Stimulated activated CD4-positive, alpha-beta T cell treated with anti-CD3 and anti-CD28 coated beads, Interleukin-12 subunit alpha, Interleukin-12 subunit beta, amount 100 ng/mL, for 48 hours (primary cell): ENCODE results near the gene PAWR.
A peak's percentile ranks its signal among the peaks of the same experiment; 100 is the strongest.

Experiments used
- DNase-seq, 3 donors: peaks; one replicate each; pipeline ENCODE4 v3.0.0-alpha.2; 2020; ENCODE audit warnings: low read depth in 2 of 3, low spot score in 1 of 3

PAWR gene, protein sequence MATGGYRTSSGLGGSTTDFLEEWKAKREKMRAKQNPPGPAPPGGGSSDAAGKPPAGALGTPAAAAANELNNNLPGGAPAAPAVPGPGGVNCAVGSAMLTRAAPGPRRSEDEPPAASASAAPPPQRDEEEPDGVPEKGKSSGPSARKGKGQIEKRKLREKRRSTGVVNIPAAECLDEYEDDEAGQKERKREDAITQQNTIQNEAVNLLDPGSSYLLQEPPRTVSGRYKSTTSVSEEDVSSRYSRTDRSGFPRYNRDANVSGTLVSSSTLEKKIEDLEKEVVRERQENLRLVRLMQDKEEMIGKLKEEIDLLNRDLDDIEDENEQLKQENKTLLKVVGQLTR

DNA sequence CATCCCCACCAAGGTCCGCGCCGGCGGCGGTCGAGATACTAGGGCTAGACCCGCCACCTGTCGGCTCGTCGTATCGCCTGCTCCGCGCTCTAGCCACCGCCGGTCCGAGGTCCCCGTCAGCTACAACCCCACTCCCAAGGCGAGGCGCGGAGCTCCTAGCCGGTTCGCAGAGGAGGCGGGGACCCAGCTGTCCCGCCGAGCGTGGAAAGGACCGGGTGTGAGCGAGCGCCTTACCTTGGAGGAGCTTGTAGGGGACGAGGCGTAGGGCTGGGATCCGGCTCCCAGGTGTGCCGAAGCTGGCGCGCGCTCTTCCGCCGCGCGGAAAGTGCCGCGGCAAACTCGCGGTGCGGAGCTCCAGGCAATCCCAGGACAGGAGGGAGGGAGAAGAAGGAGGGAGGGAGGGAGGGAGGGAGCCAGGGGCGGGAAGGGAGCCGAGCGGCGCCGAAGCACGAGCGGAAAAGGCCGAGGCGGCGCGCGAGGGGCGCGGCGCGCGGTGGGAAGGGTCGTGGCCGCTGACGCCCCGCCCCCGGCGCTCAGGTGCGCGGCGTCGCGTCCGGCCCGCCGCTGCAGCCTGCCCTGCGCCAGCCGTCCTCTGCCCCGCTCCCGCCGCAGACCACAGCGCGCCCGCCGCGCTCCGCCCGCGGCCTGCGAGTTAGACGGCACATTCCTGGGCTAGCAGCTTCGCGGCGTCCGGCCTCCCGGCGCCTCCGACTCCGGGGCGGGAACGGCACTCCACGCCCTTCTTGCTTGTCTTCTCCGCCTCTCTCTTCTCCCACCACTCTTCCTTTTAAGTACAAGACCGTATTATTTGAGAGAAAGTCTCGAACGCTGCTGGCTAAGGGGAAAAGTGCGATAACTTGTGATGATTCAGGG lies at the start of gene PAWR:
Gene PAWR (minus strand): TSS at position 327 of the 873 bp plus-strand sequence. CDS start 720 bp downstream, outside the sequence.
- no peak for DNase-seq

DNA sequence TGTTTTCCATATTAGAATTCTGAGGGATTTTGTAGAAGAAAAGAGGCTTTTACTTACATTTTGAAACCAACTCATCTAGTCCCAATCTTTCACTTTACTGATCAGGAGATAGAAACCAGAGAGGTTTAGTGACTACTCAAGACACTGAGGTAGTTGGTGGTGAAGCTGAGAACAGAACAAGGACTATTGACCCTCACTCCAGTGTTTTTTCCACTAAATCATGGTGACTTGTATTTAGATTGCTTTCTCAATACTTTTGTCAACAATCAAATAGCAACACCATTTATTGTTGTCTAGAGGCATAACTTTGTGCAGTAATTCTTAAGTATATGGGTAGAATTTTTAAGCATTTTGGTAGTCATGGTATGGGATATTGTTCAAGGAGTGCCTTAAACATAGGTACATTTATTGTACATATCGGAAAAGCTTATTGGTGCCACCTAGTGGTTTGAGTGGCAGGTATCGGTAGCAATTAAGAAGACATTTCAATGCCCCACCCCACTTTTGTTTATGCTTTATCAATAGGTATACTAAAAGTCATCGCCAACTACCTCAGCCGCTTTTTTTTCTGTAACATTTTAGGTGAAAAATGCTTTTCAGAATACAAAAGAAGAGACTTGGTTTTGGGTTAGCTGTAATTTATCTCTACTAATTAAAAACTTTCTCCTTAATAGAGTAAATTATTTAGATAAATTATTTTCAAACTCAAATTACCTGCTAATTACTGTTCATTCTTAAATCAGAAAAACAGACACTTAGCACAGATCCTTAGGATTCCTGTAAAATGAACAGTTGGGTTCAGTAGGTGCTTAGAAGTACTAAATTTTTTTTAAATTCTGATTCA lies 47.3 kb upstream of the PAWR start:
- peak in 1 of 3 donors; percentile 32 for DNase-seq

GRCh38 chr12:79732638-79733037 lies 41.9 kb upstream of the PAWR start:
- DNase-seq = no peak

- DNase-seq = no peak
These were observed 35.2 kb upstream of the PAWR start for GRCh38 chr12:79725987-79726386.

DNA sequence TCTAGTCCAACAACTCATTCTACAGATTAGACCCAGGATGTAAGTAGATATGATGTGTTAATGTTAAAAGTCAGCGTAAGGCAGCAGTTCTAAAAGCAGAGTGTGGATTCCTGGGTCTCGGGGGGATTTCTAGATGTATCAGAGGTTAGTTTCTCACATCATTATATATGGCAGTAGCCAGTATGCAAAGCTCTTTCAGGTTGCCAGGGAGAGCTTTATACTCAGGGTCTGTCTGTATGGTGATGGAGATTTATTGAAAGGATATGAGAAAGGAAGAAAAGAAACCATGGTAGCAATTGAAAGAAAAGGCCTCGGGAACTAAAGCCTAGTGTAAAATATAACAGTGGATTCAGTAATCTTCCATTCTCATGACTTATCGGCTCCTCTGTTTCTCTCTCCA lies 26.2 kb upstream of the PAWR start:
- DNase-seq = no peak

DNA sequence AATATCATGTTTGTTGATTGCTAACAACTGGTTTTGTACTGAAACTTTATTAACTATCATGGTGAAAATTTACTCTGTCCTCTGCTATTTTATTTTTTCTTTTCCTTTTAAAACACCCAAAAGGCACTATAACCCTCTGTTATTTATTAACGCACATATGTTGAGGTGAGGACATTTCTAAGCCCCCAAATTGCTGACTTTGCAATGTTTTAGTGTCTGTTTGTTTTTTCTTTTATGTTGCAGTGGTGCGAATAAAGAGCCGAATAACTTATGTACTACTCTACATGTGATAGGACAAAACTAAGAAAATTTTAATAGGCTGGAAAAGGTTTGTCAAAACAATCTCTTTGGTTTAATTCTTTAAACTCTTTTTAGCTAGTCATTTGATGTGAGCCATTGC lies 24.5 kb upstream of the PAWR start:
- no peak for DNase-seq

DNA sequence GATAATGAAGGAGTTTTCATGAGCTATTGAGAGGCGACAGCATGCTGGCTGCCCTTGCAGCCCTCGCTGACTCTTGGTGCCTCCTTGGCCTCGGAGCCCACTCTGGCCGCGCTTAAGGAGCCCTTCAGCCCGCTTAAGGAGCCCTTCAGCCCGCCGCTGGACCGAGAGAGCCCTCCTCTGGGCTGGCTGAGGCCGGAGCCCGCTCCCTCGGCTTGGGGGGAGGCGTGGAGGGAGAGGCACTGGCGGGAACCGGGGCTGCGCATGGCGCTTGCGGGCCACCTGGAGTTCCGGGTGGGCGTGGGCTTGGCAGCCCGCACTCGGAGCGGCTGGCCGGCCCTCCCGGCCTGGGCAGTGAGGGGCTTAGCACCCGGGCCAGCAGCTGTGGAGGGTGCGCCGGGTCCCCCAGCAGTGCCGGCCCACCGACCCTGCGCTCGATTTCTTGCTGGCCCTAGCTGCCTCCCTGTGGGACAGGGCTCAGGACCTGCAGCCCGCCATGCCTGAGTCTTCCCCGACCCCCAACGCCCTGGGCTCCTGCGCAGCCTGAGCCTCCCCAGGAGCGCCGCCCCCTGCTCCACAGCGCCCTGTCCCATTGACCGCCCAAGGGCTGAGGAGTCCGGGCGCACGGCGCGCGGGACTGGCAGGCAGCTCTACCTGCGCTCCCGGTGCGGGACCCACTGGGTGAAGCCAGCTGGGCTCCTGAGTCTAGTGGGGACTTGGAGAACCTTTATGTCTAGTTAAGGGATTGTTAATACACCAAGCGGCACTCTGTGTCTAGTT lies 20.1 kb upstream of the PAWR start:
- DNase-seq = no peak

DNA sequence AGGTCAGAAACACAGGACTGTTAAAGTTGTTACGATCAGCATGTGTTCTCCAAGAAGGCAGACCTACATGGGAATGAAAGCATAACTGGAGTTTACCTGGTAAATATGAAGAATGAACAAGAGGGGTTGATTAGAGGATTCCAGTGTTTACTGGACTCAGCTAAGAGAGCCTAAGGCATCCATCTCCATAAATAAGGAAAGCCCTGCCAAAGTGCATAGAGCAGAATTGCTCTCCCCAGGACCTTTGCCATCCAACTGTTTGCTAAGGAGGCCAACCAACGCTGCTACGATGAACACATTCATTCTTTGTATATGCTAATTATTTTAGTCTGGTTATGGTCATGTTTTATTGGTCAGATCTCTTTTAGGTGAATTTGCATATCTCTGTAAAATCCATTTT lies 17.1 kb upstream of the PAWR start:
- no peak for DNase-seq

DNA sequence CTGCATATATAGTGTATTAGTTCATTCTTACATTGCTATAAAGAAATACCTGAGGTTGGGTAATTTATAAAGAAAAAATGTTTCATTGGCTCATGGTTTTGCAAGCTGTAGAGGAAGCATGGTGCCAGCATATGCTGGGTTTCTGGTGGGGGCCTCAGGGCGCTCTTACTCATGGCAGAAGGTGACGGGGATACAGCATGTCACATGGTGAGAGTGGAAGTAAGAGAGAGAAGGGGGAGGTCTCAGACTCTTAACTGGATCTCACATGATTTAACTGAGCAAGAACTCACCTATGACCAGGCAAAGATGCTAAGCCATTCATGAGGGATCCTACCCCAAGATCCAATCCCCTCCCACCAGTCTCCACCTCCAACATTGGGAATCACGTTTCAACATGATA lies 15.9 kb upstream of the PAWR start:
- DNase-seq = no peak

- no peak for DNase-seq
These were observed 15.4 kb upstream of the PAWR start for GRCh38 chr12:79706156-79706555.

- no peak for DNase-seq
These were observed 8.2 kb upstream of the PAWR start for GRCh38 chr12:79698966-79699365.

DNA sequence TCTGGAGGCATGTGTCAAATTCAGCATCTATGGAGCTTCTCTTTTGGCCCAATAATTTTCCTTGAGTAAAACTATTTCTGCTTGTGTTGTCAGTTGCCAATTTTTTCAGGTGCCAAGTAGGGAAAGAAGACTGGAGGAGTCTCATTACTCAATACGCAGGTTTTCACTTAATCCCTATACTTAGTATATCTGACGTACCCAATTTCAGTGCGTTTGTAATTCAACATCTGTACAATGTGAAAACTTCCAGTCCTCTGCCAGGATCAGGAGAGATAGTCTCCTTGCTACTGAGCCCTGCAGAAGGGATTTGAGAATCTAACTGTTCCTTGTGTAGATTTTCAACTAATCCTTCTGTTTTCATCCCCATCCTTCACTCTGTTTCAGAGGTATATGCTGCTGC lies 5.7 kb upstream of the PAWR start:
- DNase-seq = no peak

DNA sequence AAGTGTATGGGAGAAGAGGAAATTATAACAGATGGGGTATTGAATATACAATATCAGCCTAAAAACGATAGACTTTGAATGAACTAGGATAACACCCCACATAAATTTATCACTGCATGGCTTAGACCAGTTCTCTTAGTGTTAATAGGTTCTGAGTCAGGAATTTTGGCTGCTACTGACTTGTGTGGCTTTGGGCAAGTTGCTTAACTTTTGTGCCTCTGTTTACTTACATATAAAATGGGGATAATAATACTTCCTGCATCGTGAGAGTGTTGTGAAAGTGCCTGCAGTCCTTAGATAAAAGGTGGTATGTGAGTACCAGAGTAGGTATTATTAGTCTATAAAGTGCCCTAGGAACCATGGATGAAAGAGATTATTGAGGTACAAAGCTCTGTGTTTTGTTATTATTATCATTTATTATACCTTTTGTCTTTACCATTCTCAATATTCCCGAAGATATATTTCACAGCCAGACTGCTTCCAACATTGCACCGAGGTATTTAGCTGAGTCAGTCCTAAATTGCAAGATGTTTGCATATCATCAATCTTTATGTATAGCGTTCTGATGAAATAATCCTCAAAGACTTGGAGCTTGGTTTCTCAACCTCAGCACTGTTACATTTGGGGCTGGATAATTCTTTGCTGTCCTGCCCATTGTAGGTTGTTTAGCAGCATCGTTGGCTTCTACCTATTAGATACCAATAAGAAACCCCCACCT lies 2.3 kb upstream of the PAWR start:
- DNase-seq = no peak

DNA sequence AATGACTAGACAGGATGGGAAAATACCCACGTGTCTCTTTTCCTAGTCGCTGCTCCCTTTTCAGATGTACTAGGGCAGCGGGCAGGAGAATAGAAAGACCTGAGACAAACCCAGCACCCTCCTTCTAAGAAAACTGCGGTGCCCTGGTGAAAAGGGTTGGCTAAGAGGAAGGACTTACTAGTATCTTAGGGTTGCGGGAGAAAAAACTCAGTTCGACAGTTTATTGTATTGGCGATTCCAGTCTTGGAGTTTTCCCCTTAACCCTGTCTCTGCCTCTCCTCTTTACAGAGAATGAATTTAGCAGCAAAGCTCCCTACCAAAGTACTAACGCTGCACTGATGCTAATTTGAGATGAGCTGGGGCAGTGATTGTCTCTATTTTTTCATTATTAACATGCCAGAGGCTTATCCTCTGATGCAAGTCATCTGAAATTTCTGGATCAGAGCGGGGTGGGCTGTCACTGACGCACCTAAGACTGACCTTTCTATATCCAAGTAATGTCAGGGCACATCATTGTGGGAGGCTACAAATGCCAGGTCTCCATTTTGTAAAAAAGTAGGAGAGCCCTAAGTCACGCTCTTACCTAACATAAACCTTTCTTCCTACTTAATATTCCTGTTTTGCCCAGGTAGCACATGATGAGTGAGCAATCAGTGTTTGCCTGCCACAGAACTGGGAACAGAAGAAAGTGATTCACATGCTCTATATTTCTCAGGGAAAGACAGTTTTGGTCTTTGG lies 916 bp upstream of the PAWR start:
- no peak for DNase-seq

- no peak for DNase-seq
These were observed 574 bp downstream of the PAWR start for GRCh38 chr12:79690142-79690637.

DNA sequence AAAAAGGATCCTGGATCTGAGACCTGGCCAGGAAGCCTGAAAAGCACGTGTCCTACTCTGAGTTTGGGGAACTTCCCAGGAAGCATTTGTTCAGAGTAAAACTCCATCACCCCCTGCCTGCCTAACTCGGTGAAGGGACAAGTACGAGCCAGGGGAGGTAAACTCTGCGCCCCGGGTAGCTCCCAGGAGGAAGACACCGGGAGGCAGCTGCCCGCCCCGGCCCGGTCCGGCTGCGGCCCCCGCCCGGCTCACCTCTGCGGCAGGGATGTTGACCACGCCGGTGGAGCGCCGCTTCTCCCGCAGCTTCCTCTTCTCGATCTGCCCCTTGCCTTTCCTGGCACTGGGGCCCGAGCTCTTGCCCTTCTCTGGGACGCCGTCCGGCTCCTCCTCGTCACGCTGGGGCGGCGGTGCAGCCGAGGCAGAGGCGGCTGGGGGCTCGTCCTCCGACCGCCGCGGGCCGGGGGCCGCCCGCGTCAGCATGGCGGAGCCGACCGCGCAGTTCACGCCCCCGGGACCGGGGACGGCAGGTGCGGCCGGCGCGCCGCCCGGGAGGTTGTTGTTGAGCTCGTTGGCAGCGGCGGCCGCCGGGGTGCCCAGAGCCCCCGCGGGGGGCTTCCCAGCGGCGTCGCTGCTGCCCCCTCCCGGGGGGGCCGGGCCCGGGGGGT lies 1.2 kb downstream of the PAWR start:
- no peak for DNase-seq

DNA sequence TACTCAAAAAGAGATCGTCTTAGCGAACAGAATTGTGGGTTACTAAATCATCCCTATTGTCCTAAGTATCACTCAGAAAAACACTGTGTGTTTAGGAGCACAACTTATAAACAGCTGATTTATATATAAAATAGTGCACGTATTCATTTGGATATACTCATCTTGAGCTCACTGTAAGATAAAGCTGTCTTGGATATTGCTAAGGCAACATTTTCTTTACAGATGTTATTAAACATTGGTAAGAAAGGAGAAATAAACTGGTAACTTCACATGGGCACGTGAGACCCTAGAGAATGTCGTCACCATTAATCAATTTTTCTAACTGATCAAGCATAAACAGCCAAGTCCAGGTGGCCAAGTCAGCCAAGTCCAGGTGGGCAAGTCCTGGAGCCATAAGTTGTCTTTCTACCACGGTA lies 1.7 kb downstream of the PAWR start:
- DNase-seq = no peak

- DNase-seq = no peak
These were observed 2.2 kb downstream of the PAWR start for GRCh38 chr12:79688376-79689060.
